ENCODE data around the gene TEX11.
"Not testable (repeated sequence)": the region's sequence is repeated elsewhere in the genome, so short reads cannot be mapped to it uniquely, and the experiment has no call there.

The TEX11 gene

GRCh38 chrX:70852294-70852693 is 56.2 kb downstream of the TEX11 start:
- Histone ChIP-seq H2AFZ (ENCODE audit: low read length) (no peak overlapping the region), H3K27ac (ENCODE audit: low read length) (no peak overlapping the region), H3K79me2 (ENCODE audit: low read length) (no peaks in the 10 kb centered on the region), H3K4me2 (ENCODE audit: low read depth, low read length) (no peak overlapping the region), H3K9ac (ENCODE audit: low read length) (no peak overlapping the region), H3F3A (ENCODE audit: insufficient read depth, low read length) (no peaks in the 10 kb centered on the region), H4K20me1 (ENCODE audit: insufficient read depth, low read length) (no peaks in the 10 kb centered on the region), H3K4me3 (ENCODE audit: low read length) (no peak overlapping the region), H3K4me1 (ENCODE audit: low read length) (no peaks in the 10 kb centered on the region), H3K36me3 (replicated peaks; ENCODE audit: insufficient read depth, low read length) (no peaks in the 10 kb centered on the region), H3K9me2 (replicated peaks; ENCODE audit: insufficient read depth, low read length) (no peaks in the 10 kb centered on the region), H3K27me3 (replicated peaks; ENCODE audit: insufficient read depth, low read length) (no peaks in the 10 kb centered on the region), H3K9me3 (replicated peaks; ENCODE audit: insufficient read depth, low read length) (no peaks in the 10 kb centered on the region)
- TF ChIP-seq EZH2phosphoT487 (IDR thresholded peaks at IDR 0.05; ENCODE audit: low read length) (no peak), CTCF (IDR thresholded peaks at IDR 0.05; ENCODE audit: low read length) (no peak), EZH2 (optimal IDR thresholded peaks at IDR 0.05; ENCODE audit: low read depth, low read length) (no peak)
- no peak for DNase-seq

GRCh38 chrX:70844081-70844480 is 64.4 kb downstream of the TEX11 start:
- not testable (repeated sequence) for H3K27me3 ChIP-seq (replicated peaks; ENCODE audit: insufficient read depth, low read length); H3K36me3 ChIP-seq (replicated peaks; ENCODE audit: insufficient read depth, low read length); H3K79me2 ChIP-seq (ENCODE audit: low read length); H3K4me2 ChIP-seq (ENCODE audit: low read depth, low read length); H3F3A ChIP-seq (ENCODE audit: insufficient read depth, low read length); H2AFZ ChIP-seq (ENCODE audit: low read length); H3K9me3 ChIP-seq (replicated peaks; ENCODE audit: insufficient read depth, low read length); H3K9me2 ChIP-seq (replicated peaks; ENCODE audit: insufficient read depth, low read length); DNase-seq; H3K9ac ChIP-seq (ENCODE audit: low read length); H3K4me1 ChIP-seq (ENCODE audit: low read length); H4K20me1 ChIP-seq (ENCODE audit: insufficient read depth, low read length); H3K4me3 ChIP-seq (ENCODE audit: low read length); H3K27ac ChIP-seq (ENCODE audit: low read length)

GRCh38 chrX:70843620-70844019 is 64.9 kb downstream of the TEX11 start:
- H3F3A ChIP-seq (ENCODE audit: insufficient read depth, low read length); H4K20me1 ChIP-seq (ENCODE audit: insufficient read depth, low read length); H3K9ac ChIP-seq (ENCODE audit: low read length); H3K4me1 ChIP-seq (ENCODE audit: low read length); H3K27ac ChIP-seq (ENCODE audit: low read length); H2AFZ ChIP-seq (ENCODE audit: low read length); H3K79me2 ChIP-seq (ENCODE audit: low read length); H3K4me3 ChIP-seq (ENCODE audit: low read length); H3K36me3 ChIP-seq (replicated peaks; ENCODE audit: insufficient read depth, low read length); H3K27me3 ChIP-seq (replicated peaks; ENCODE audit: insufficient read depth, low read length); H3K4me2 ChIP-seq (ENCODE audit: low read depth, low read length); H3K9me3 ChIP-seq (replicated peaks; ENCODE audit: insufficient read depth, low read length); H3K9me2 ChIP-seq (replicated peaks; ENCODE audit: insufficient read depth, low read length); DNase-seq: not testable (repeated sequence)

- Histone ChIP-seq H3K9me2 (replicated peaks; ENCODE audit: insufficient read depth, low read length) (no peaks in the 10 kb centered on the region), H4K20me1 (ENCODE audit: insufficient read depth, low read length) (no peaks in the 10 kb centered on the region), H3K4me2 (ENCODE audit: low read depth, low read length) (no peak overlapping the region), H3K4me1 (ENCODE audit: low read length) (no peaks in the 10 kb centered on the region), H3K79me2 (ENCODE audit: low read length) (no peaks in the 10 kb centered on the region), H3K36me3 (replicated peaks; ENCODE audit: insufficient read depth, low read length) (no peaks in the 10 kb centered on the region), H3K4me3 (ENCODE audit: low read length) (no peak overlapping the region), H3K27me3 (replicated peaks; ENCODE audit: insufficient read depth, low read length) (no peaks in the 10 kb centered on the region), H3K9me3 (replicated peaks; ENCODE audit: insufficient read depth, low read length) (no peaks in the 10 kb centered on the region), H3F3A (ENCODE audit: insufficient read depth, low read length) (no peaks in the 10 kb centered on the region), H3K27ac (ENCODE audit: low read length) (no peak overlapping the region), H3K9ac (ENCODE audit: low read length) (no peak overlapping the region), H2AFZ (ENCODE audit: low read length) (no peak overlapping the region)
- no peak for DNase-seq
- no peak for TF ChIP-seq EZH2 (optimal IDR thresholded peaks at IDR 0.05; ENCODE audit: low read depth, low read length)
- no peak for TF ChIP-seq CTCF (IDR thresholded peaks at IDR 0.05; ENCODE audit: low read length)
- TF ChIP-seq EZH2phosphoT487 (IDR thresholded peaks at IDR 0.05; ENCODE audit: low read length): no peak
Measured at GRCh38 chrX:70834589-70834988, 73.9 kb downstream of the TEX11 start.

Data from MM.1S (cell line).